Inflammatory macrophage (primary cell): ENCODE data around the gene P2RX2.

Source experiments
- DNase-seq, 2 donors: peaks; one replicate each; pipeline ENCODE4 v3.0.0-alpha.2; 2020 to 2022
- total RNA-seq, 18 experiments: gene quantifications; one replicate each; lab custom pipeline; 2026; ENCODE audit warnings: mixed read lengths in 6 of 18, inconsistent platforms in 2 of 18; lab: John Stamatoyannopoulos, UW

The P2RX2 gene
- total RNA-seq, result 0 to 0.06 (median 0) reads per million in 18 experiments

- no peak for DNase-seq
Observed at GRCh38 chr12:132618683-132619043, at the start of gene P2RX2. Gene P2RX2 (plus strand): TSS chr12:132618776. CDS start chr12:132618817, 41 bp downstream.

- no peak for DNase-seq
Observed at GRCh38 chr12:132568826-132569480, 49.6 kb upstream of the P2RX2 start.

- no peak for DNase-seq
Observed at GRCh38 chr12:132569856-132570480, 48.6 kb upstream of the P2RX2 start.

GRCh38 chr12:132570635-132571034 is 47.9 kb upstream of the P2RX2 start:
- no peak for DNase-seq

- DNase-seq, result no peak
Observed at GRCh38 chr12:132571051-132571450, 47.5 kb upstream of the P2RX2 start.

GRCh38 chr12:132571598-132571997 is 47.0 kb upstream of the P2RX2 start:
- DNase-seq, result no peak

GRCh38 chr12:132572106-132572505 is 46.5 kb upstream of the P2RX2 start:
- no peak for DNase-seq

GRCh38 chr12:132572801-132573760 is 45.5 kb upstream of the P2RX2 start:
- DNase-seq, result no peak

GRCh38 chr12:132574271-132574996 is 44.1 kb upstream of the P2RX2 start:
- DNase-seq, result no peak

- DNase-seq, result no peak
Observed at GRCh38 chr12:132575661-132576060, 42.9 kb upstream of the P2RX2 start.

GRCh38 chr12:132576701-132577100 is 41.9 kb upstream of the P2RX2 start:
- DNase-seq, result no peak

GRCh38 chr12:132577191-132577920 is 41.2 kb upstream of the P2RX2 start:
- no peak for DNase-seq

- DNase-seq, result no peak
Observed at GRCh38 chr12:132578118-132578517, 40.5 kb upstream of the P2RX2 start.

- no peak for DNase-seq
Observed at GRCh38 chr12:132578826-132579225, 39.8 kb upstream of the P2RX2 start.

- no peak for DNase-seq
Observed at GRCh38 chr12:132579744-132580143, 38.8 kb upstream of the P2RX2 start.

GRCh38 chr12:132580701-132581292 is 37.8 kb upstream of the P2RX2 start:
- DNase-seq, result no peak

- DNase-seq, result no peak
Observed at GRCh38 chr12:132581348-132582057, 37.1 kb upstream of the P2RX2 start.

- DNase-seq, result no peak
Observed at GRCh38 chr12:132582058-132582420, 36.5 kb upstream of the P2RX2 start.

GRCh38 chr12:132582582-132583410 is 35.8 kb upstream of the P2RX2 start:
- DNase-seq, result no peak

- DNase-seq, result no peak
Observed at GRCh38 chr12:132583411-132583710, 35.2 kb upstream of the P2RX2 start.
